ENCODE data around the gene DEXI.

Gene DEXI

DNA sequence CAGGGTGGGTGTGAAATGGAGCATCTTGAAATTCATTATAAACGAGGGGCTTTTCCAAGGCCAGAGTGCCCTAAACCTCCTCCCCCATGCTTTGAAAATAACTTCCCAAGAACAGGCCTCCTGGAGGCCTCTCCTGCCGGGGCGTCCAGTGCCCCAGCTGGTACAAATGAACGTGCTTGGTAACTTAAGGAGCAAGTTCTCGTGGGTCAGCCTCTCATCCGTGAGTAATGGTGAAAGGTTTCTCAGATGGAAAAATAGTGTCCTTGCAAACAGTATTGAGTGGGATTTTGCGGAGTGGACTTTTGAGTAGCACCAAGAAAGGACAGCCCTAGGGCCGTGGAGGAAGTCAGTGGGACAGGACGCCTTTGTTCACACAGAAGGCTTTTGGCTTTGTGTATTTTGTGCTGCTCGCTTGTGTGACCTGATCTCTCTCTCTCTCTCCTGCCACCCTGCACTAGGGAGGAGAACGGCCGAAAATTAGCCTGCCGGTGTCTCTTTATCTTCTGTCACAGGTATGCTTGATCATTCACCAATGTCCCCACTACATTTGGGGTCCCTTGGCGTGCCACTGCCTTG lies 36.7 kb upstream of the DEXI start:
- in situ Hi-C loops (cut with MboI; ENCODE audit: low pct_unique_long_range_greater_than_20kb, low sequenced_read_pairs, unreplicated experiment), result no loop called here
- TF ChIP-seq, protein P1, sequence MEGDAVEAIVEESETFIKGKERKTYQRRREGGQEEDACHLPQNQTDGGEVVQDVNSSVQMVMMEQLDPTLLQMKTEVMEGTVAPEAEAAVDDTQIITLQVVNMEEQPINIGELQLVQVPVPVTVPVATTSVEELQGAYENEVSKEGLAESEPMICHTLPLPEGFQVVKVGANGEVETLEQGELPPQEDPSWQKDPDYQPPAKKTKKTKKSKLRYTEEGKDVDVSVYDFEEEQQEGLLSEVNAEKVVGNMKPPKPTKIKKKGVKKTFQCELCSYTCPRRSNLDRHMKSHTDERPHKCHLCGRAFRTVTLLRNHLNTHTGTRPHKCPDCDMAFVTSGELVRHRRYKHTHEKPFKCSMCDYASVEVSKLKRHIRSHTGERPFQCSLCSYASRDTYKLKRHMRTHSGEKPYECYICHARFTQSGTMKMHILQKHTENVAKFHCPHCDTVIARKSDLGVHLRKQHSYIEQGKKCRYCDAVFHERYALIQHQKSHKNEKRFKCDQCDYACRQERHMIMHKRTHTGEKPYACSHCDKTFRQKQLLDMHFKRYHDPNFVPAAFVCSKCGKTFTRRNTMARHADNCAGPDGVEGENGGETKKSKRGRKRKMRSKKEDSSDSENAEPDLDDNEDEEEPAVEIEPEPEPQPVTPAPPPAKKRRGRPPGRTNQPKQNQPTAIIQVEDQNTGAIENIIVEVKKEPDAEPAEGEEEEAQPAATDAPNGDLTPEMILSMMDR (IDR thresholded peaks at IDR 0.05; ENCODE audit: extremely low read depth, insufficient read depth, missing control alignments), result no peak
- no peak for DNase-seq (ENCODE audit: low spot score)

DNA sequence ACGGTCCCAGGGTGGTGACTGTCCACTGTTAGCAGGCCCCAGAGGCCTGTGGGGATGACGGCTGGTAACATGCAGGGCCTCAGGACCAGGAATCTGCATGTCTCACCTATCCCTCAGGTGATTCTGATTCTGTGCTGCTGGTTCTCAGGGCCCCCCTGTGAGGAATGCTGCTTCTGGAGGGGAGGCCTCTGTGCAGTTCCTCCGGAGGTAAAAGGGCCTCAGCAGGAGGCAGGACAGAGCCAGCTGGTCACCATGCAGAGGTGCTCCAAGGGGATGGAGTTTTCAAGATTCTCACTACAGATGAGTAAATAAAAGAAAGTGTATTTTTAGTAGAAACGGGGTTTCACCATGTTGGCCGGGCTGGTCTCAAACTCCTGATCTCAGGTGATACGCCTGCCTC lies 35.9 kb upstream of the DEXI start:
- in situ Hi-C loops (cut with MboI; ENCODE audit: low pct_unique_long_range_greater_than_20kb, low sequenced_read_pairs, unreplicated experiment), result no loop called here
- TF ChIP-seq, protein P1 (IDR thresholded peaks at IDR 0.05; ENCODE audit: extremely low read depth, insufficient read depth, missing control alignments), result no peak
- DNase-seq (ENCODE audit: low spot score), result no peak

DNA sequence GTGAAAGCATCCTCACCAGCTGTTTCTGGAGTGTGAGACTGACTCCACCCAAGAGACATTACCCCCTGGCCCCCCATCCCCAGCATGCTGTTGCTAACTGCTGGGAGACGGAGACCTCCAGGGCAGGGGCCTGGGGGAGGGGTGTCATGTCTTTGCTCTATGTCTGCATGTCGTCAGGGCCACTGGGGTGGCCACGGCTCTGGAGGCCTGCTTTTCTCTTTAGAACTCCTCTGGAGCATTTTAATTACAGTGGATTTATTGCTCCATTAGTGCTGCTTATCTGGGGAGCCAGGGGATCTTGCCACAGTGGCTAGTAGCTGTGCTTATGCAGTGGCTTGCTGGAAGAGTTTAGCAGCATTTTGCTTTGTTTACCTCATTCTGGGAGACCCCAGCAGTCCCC lies 34.4 kb upstream of the DEXI start:
- TF ChIP-seq, protein P1 (IDR thresholded peaks at IDR 0.05; ENCODE audit: extremely low read depth, insufficient read depth, missing control alignments), result no peak
- in situ Hi-C loops (cut with MboI; ENCODE audit: low pct_unique_long_range_greater_than_20kb, low sequenced_read_pairs, unreplicated experiment), result no loop called here

DNA sequence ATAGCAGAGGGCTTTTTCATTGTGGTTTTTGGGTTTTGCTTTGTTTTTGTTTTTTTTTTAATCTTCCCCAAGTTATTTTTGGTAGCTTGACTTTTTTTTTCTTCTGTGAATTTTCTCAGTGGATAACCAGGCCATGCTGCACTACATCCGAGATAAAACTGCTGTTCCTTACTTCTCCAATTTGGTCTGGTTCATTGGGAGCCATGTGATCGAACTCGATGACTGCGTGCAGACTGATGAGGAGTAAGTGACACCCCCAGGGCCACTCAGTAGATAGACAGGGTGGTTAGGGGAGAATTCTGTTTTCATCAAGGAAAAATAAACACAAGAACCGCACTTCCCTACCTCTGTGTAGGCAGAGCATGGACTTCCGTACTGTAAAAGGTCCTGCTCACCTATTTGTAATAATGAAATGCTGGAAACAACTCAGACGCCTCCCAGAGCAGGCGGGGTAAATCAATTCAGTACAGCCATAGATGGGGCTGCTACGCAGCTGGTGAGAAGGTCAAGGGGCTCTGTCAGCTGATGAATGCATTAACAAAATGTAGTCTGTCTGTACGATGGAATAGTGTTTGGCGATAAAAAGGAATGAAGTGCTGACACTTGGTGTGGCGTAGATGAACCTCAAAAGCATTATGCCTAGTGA lies 30.7 kb upstream of the DEXI start:
- DNase-seq (ENCODE audit: low spot score), result no peak
- in situ Hi-C loops (cut with MboI; ENCODE audit: low pct_unique_long_range_greater_than_20kb, low sequenced_read_pairs, unreplicated experiment), result loop anchor here (25.0 kb wide), 2 partner anchors 539 to 739 kb away; no protein-coding TSS in a partner anchor
- TF ChIP-seq, protein P1 (IDR thresholded peaks at IDR 0.05; ENCODE audit: extremely low read depth, insufficient read depth, missing control alignments), result no peak

More for the DNA sequence above, 34.4 kb upstream of the DEXI start:
- no peak for DNase-seq (ENCODE audit: low spot score)

DNA sequence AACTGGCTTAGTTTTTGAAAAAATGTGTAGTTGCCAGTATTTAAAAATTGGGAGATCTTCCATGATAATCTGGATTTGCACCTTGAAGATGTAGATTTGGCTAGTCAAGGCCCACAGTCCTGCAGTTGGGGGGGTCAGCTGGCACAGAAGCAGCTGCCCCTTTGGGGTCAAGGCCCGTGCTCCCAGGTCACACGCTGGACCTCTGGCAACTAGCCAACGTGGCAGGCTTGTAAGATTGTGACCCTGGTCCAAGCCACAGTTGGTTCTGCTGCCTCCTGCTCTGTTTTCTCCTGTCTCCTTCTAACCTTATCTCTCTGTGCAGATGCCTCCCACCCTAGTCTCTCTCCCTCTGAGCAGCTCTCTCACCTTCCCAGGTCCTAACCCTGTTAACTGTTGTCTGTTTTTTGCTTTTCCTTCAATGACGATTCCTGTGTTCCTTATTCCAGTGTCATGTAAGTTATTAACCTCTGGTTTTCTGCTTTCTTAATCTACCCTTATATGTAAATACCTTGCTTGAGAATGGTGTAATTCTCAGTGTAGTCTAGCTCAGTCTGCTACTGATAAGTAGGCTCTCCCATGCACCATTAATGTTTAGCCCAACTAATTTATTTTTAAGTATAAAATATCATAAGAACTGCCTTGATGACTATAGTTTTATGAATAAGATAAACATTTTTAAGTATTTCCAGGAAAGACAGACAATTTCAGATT lies 30.0 kb upstream of the DEXI start:
- no peak for DNase-seq (ENCODE audit: low spot score)
- TF ChIP-seq, protein P1 (IDR thresholded peaks at IDR 0.05; ENCODE audit: extremely low read depth, insufficient read depth, missing control alignments), result no peak
- in situ Hi-C loops (cut with MboI; ENCODE audit: low pct_unique_long_range_greater_than_20kb, low sequenced_read_pairs, unreplicated experiment), result loop anchor here (25.0 kb wide), 2 partner anchors 540 to 740 kb away; no protein-coding TSS in a partner anchor

DNA sequence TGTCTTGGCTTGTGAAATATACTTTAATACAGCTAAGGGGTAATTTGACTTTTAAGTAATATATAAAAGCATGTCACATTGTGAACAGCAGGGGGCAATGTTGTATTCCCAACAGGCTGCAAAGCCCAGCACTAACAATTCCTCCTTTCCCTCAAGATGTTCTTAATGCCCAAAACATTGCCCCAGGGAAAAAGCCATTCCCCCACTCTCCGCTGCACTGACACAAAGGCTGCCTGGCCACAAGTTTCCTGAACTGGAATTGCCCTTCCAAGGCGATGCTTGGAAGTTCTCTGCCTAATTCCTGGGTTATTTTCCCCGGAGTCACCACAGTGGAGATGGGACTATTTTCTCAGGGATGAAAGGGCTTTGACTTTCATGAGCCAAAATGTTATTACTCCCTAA lies 29.3 kb upstream of the DEXI start:
- in situ Hi-C loops (cut with MboI; ENCODE audit: low pct_unique_long_range_greater_than_20kb, low sequenced_read_pairs, unreplicated experiment), result loop anchor here (25.0 kb wide), 2 partner anchors 541 to 741 kb away; no protein-coding TSS in a partner anchor

More for the DNA sequence above, 29.3 kb upstream of the DEXI start:
- TF ChIP-seq, protein P1 (IDR thresholded peaks at IDR 0.05; ENCODE audit: extremely low read depth, insufficient read depth, missing control alignments), result peak; percentile 63
- no peak for DNase-seq (ENCODE audit: low spot score)

Measured in GM13977 (cell line).